Measurements from ENCODE around the gene SLC19A2. TPM values are rescaled to one million over a fixed set of nuclear protein-coding genes. Genes with fewer than 3 reads are reported as not detected.

SLC19A2 gene
- total RNA-seq, 1 experiment from 2014 or later: 4.9 TPM

DNA sequence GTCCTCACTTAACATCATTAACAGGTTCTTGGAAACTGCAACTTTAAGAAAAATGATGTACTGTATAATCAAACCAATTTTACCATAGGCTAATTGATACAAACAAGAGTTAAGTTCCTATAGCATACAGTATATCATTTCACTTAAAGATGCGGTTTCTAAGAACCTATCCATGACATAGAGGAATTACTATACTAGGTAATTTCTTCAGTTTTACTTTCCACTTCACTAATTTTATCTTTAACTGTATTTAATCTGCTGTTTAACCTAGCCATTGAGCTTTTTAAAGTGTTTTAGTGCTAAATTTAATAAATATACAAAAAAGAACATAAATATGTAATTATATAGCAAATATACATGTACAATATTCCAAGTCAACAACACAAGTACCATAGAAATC lies 28.3 kb downstream of the SLC19A2 start:
- Histone ChIP-seq H3F3A (ENCODE audit: insufficient read depth, low read depth) (no peaks in the 10 kb centered on the region; the same call in 1 of the 2 replicates), H4K20me1 (ENCODE audit: insufficient read depth) (no peaks in the 10 kb centered on the region), H3K9me3 (ENCODE audit: insufficient read depth, low read depth) (peaks cover 7% of the 10 kb centered on the region; the same call in 1 of the 2 replicates), H3K27ac (no peak overlapping the region), H2AFZ (no peak overlapping the region), H3K4me2 (no peak overlapping the region), H3K9me2 (ENCODE audit: insufficient read depth) (no peaks in the 10 kb centered on the region), H3K4me3 (no peak overlapping the region), H3K4me1 (replicated peaks; ENCODE audit: insufficient read depth) (no peaks in the 10 kb centered on the region), H3K27me3 (ENCODE audit: insufficient read depth, low read depth) (no peaks in the 10 kb centered on the region), H3K79me2 (ENCODE audit: low read depth) (no peaks in the 10 kb centered on the region), H3K36me3 (ENCODE audit: low read depth) (no peaks in the 10 kb centered on the region)
- ChIA-PET CTCF (no interaction called here), POLR2A (ENCODE audit: unreplicated experiment) (no interaction called here)
- intact Hi-C loops (cut with micrococcal nuclease; ENCODE audit: unreplicated experiment): no loop called here
- no peak for TF ChIP-seq EZH2 (IDR thresholded peaks at IDR 0.05; ENCODE audit: low read depth)
- TF ChIP-seq, protein P1, sequence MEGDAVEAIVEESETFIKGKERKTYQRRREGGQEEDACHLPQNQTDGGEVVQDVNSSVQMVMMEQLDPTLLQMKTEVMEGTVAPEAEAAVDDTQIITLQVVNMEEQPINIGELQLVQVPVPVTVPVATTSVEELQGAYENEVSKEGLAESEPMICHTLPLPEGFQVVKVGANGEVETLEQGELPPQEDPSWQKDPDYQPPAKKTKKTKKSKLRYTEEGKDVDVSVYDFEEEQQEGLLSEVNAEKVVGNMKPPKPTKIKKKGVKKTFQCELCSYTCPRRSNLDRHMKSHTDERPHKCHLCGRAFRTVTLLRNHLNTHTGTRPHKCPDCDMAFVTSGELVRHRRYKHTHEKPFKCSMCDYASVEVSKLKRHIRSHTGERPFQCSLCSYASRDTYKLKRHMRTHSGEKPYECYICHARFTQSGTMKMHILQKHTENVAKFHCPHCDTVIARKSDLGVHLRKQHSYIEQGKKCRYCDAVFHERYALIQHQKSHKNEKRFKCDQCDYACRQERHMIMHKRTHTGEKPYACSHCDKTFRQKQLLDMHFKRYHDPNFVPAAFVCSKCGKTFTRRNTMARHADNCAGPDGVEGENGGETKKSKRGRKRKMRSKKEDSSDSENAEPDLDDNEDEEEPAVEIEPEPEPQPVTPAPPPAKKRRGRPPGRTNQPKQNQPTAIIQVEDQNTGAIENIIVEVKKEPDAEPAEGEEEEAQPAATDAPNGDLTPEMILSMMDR (conservative IDR thresholded peaks at IDR 0.05): no peak
- BruUV-seq (replicated peaks): no TSS peak
- no peak for DNase-seq

- no peaks in the 10 kb centered on the region; the same call in 1 of the 2 replicates for H3F3A ChIP-seq (ENCODE audit: insufficient read depth, low read depth)
- intact Hi-C loops (cut with micrococcal nuclease; ENCODE audit: unreplicated experiment): no loop called here
- no peak overlapping the region for H3K4me3 ChIP-seq
- H3K27ac ChIP-seq: no peak overlapping the region
- 0 out of 2 replicates have a peak, but pooled peaks cover 4% of the 10 kb centered on the region for H3K4me1 ChIP-seq (replicated peaks; ENCODE audit: insufficient read depth)
- no peaks in the 10 kb centered on the region for H3K36me3 ChIP-seq (ENCODE audit: low read depth)
- no peak for DNase-seq
- TF ChIP-seq, protein P1 (conservative IDR thresholded peaks at IDR 0.05): no peak
- TF ChIP-seq EZH2 (IDR thresholded peaks at IDR 0.05; ENCODE audit: low read depth): no peak
- no peaks in the 10 kb centered on the region for H3K27me3 ChIP-seq (ENCODE audit: insufficient read depth, low read depth)
- no peaks in the 10 kb centered on the region for H3K79me2 ChIP-seq (ENCODE audit: low read depth)
- no peak overlapping the region for H3K4me2 ChIP-seq
- H2AFZ ChIP-seq: no peak overlapping the region
- H4K20me1 ChIP-seq (ENCODE audit: insufficient read depth): no peaks in the 10 kb centered on the region
- no peaks in the 10 kb centered on the region for H3K9me2 ChIP-seq (ENCODE audit: insufficient read depth)
- ChIA-PET POLR2A (ENCODE audit: unreplicated experiment) (no interaction called here), CTCF (no interaction called here)
- peaks cover 7% of the 10 kb centered on the region; the same call in 1 of the 2 replicates for H3K9me3 ChIP-seq (ENCODE audit: insufficient read depth, low read depth)
- BruUV-seq (replicated peaks): no TSS peak
Measured at GRCh38 chr1:169456029-169456428, 29.7 kb downstream of the SLC19A2 start.

GRCh38 chr1:169452921-169453320 lies 32.8 kb downstream of the SLC19A2 start:
- CTCF ChIA-PET: no interaction called here
- no peaks in the 10 kb centered on the region for H4K20me1 ChIP-seq (ENCODE audit: insufficient read depth)
- no peaks in the 10 kb centered on the region for H3K36me3 ChIP-seq (ENCODE audit: low read depth)
- no peaks in the 10 kb centered on the region; the same call in 1 of the 2 replicates for H3F3A ChIP-seq (ENCODE audit: insufficient read depth, low read depth)
- POLR2A ChIA-PET (ENCODE audit: unreplicated experiment): no interaction called here
- no peak overlapping the region for H3K4me2 ChIP-seq
- no peak for TF ChIP-seq EZH2 (IDR thresholded peaks at IDR 0.05; ENCODE audit: low read depth)
- TF ChIP-seq, protein P1 (conservative IDR thresholded peaks at IDR 0.05): no peak
- H3K9me2 ChIP-seq (ENCODE audit: insufficient read depth): 0 out of 2 replicates have a peak, but pooled peaks cover 4% of the 10 kb centered on the region
- DNase-seq: no peak
- no peaks in the 10 kb centered on the region for H3K79me2 ChIP-seq (ENCODE audit: low read depth)
- no TSS peak for BruUV-seq (replicated peaks)
- intact Hi-C loops (cut with micrococcal nuclease; ENCODE audit: unreplicated experiment): no loop called here
- H3K4me1 ChIP-seq (replicated peaks; ENCODE audit: insufficient read depth): 0 out of 2 replicates have a peak, but pooled peaks cover 5% of the 10 kb centered on the region
- H3K27ac ChIP-seq: no peak overlapping the region
- peaks cover 7% of the 10 kb centered on the region; the same call in 1 of the 2 replicates for H3K9me3 ChIP-seq (ENCODE audit: insufficient read depth, low read depth)
- H2AFZ ChIP-seq: no peak overlapping the region
- no peaks in the 10 kb centered on the region for H3K27me3 ChIP-seq (ENCODE audit: insufficient read depth, low read depth)
- H3K4me3 ChIP-seq: no peak overlapping the region

Data from PC-9 (cell line).